DOHH2 (cell line): ENCODE data around the gene SPIRE2.

Experiments used
- H3F3A ChIP-seq: fragments of 200-600 bp; sonication (generic), shearing (Covaris generic); 2 replicates; pipeline ENCODE4 v1.6.0; 2016; ENCODE audit warnings: antibody characterized with exemption, mild to moderate bottlenecking; ENCODE audit not compliant: control insufficient read depth, insufficient read depth
- H3K27ac ChIP-seq: fragments of 200-600 bp; sonication (generic); 2 replicates; pipeline ENCODE4 v1.5.1; 2014; ENCODE audit warnings: low read depth, mild to moderate bottlenecking, low read length, moderate library complexity
- H3K27me3 ChIP-seq: fragments of 200-600 bp; sonication (generic); 2 replicates; pipeline ENCODE4 v1.6.1; 2014; ENCODE audit warnings: mild to moderate bottlenecking, low read length, mixed read lengths; ENCODE audit not compliant: control insufficient read depth
- H3K36me3 ChIP-seq: fragments of 200-600 bp; sonication (generic); 2 replicates; pipeline ENCODE4 v1.6.1; 2014; ENCODE audit warnings: mild to moderate bottlenecking, low read length, moderate library complexity, mixed read lengths; ENCODE audit not compliant: control insufficient read depth
- H3K4me1 ChIP-seq: fragments of 200-600 bp; sonication (generic); 2 replicates; pipeline ENCODE4 v1.6.1; 2014; ENCODE audit warnings: mild to moderate bottlenecking, low read length, mixed read lengths; ENCODE audit not compliant: control insufficient read depth
- H3K4me2 ChIP-seq: fragments of 200-600 bp; sonication (generic); 2 replicates; pipeline ENCODE4 v1.6.0; 2014; ENCODE audit warnings: mild to moderate bottlenecking, low read length, moderate library complexity
- H3K4me3 ChIP-seq: fragments of 200-600 bp; sonication (generic); 2 replicates; pipeline ENCODE4 v1.5.1; 2014; ENCODE audit warnings: mild to moderate bottlenecking, low read length, mixed read lengths
- H3K79me2 ChIP-seq: fragments of 200-600 bp; sonication (generic); 2 replicates; pipeline ENCODE4 v1.6.1; 2014; ENCODE audit warnings: mild to moderate bottlenecking, low read length, mixed read lengths; ENCODE audit not compliant: control insufficient read depth
- H3K9me2 ChIP-seq: fragments of 200-600 bp; sonication (generic); replicated peaks from 2 replicates; pipeline ENCODE4 v1.6.1; 2014; ENCODE audit warnings: mild to moderate bottlenecking, low read length, mixed read lengths; ENCODE audit not compliant: control insufficient read depth
- H3K9me3 ChIP-seq: fragments of 200-600 bp; sonication (generic); 2 replicates; pipeline ENCODE4 v1.6.1; 2014; ENCODE audit warnings: antibody characterized with exemption, low read length, mixed read lengths; ENCODE audit not compliant: control insufficient read depth, insufficient read depth
- H4K20me1 ChIP-seq: fragments of 200-600 bp; sonication (generic); 2 replicates; pipeline ENCODE4 v1.6.0; 2014; ENCODE audit warnings: low read depth, mild to moderate bottlenecking, antibody characterized with exemption, low read length, moderate library complexity; ENCODE audit not compliant: control insufficient read depth, insufficient read depth
- EZH2phosphoT487 ChIP-seq: fragments of 200-600 bp; sonication (generic); IDR thresholded peaks from 2 replicates; pipeline ENCODE4 v1.6.1; 2017; ENCODE audit warnings: borderline replicate concordance, mild to moderate bottlenecking, antibody characterized with exemption, low read length, moderate library complexity, mixed read lengths
- TF ChIP-seq, protein P1 (sequence below): fragments of 200-600 bp; sonication (generic); IDR thresholded peaks from one replicate; pipeline ENCODE4 v1.5.1; 2014; ENCODE audit warnings: antibody characterized with exemption, mild to moderate bottlenecking, low read depth, low read length; ENCODE audit not compliant: poor library complexity, severe bottlenecking

Gene SPIRE2

DNA sequence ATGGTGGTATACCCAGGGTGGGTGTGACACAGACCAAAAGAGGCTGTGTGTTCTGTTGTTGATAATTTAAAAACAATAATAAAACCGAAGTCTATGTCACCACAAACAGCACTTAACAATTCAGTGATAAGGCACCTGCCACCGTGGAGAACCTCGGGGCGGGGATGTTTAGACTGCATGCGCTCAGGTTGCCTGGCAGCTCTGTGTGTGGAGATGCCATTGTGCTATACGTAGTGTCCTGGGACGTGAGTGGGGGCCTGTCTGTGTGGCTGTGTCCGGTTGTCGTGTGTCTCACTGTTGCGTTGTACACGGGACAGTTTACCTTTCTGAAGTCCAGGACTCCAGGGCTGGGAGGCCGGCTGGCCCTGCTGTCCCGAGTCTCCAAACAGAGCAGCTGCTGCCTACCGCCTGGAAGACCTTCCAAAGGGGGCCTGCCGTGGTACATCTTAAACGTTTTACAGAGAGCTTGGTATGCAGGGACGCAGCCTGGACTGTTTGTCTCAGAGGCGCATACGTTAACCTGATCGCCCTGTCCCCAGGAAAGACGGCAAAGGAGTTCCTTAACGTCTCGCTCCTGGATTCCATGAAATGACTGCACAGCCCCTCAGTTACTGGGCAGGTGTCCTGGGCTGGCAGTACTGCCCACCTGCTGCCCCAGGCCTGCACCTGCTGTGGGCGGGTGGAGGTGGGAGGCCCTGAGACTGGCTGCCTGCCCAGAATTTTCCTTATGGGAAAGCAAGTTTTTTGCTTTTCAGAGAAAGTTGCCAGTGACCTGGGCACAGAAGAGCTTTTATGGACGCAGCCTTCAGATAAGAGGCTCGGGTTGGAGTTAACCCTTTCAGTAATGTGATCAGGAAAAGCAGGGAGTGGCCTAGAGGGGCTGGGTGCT is 19.0 kb downstream of the SPIRE2 start:
- Histone ChIP-seq H3K9me2 (no peaks in the 10 kb centered on the region), H3K36me3 (no peaks in the 10 kb centered on the region), H4K20me1 (no peaks in the 10 kb centered on the region), H3K79me2 (no peaks in the 10 kb centered on the region), H3F3A (peaks cover 23% of the 10 kb centered on the region), H3K4me3 (no peak overlapping the region), H3K27me3 (no peaks in the 10 kb centered on the region), H3K4me2 (no peak overlapping the region), H3K9me3 (no peaks in the 10 kb centered on the region), H3K4me1 (peaks cover 41% of the 10 kb centered on the region), H3K27ac (no peak overlapping the region)
- no peak for TF ChIP-seq EZH2phosphoT487
- TF ChIP-seq, protein P1, sequence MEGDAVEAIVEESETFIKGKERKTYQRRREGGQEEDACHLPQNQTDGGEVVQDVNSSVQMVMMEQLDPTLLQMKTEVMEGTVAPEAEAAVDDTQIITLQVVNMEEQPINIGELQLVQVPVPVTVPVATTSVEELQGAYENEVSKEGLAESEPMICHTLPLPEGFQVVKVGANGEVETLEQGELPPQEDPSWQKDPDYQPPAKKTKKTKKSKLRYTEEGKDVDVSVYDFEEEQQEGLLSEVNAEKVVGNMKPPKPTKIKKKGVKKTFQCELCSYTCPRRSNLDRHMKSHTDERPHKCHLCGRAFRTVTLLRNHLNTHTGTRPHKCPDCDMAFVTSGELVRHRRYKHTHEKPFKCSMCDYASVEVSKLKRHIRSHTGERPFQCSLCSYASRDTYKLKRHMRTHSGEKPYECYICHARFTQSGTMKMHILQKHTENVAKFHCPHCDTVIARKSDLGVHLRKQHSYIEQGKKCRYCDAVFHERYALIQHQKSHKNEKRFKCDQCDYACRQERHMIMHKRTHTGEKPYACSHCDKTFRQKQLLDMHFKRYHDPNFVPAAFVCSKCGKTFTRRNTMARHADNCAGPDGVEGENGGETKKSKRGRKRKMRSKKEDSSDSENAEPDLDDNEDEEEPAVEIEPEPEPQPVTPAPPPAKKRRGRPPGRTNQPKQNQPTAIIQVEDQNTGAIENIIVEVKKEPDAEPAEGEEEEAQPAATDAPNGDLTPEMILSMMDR = no peak

GRCh38 chr16:89847940-89848297 is 19.6 kb downstream of the SPIRE2 start:
- no peak for TF ChIP-seq EZH2phosphoT487
- TF ChIP-seq, protein P1 = no peak
- H3K79me2 ChIP-seq = no peaks in the 10 kb centered on the region
- no peak overlapping the region for H3K4me3 ChIP-seq
- no peaks in the 10 kb centered on the region for H4K20me1 ChIP-seq
- peaks cover 35% of the 10 kb centered on the region for H3K4me1 ChIP-seq
- no peaks in the 10 kb centered on the region for H3K9me3 ChIP-seq
- H3K27me3 ChIP-seq = no peaks in the 10 kb centered on the region
- peaks cover 23% of the 10 kb centered on the region for H3F3A ChIP-seq
- no peaks in the 10 kb centered on the region for H3K36me3 ChIP-seq
- H3K27ac ChIP-seq = no peak overlapping the region
- no peak overlapping the region for H3K4me2 ChIP-seq
- no peaks in the 10 kb centered on the region for H3K9me2 ChIP-seq

DNA sequence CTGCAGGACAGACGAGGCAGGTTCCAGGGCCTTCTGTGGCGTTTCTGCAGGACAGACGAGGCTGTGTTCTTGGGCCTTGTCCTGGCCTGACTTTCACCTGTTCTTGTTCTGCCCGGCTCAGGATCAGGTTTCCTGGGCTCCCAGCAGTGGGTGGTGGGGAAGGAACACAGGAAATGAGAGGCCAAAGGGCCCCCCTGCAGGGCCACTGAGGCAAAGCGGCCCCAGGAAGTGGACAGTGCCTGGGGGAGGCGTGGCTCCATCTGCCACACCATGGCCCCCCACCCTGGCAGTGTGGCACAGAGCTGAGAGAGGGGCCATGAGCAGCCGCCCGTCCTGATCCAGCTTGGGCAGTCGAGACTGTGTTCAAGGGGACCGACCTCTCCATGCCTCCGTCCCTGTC is 20.7 kb downstream of the SPIRE2 start:
- TF ChIP-seq, protein P1 = no peak
- no peak for TF ChIP-seq EZH2phosphoT487
- no peak overlapping the region for H3K27ac ChIP-seq
- no peaks in the 10 kb centered on the region for H3K27me3 ChIP-seq
- peaks cover 17% of the 10 kb centered on the region for H3F3A ChIP-seq
- H4K20me1 ChIP-seq = no peaks in the 10 kb centered on the region
- H3K36me3 ChIP-seq = no peaks in the 10 kb centered on the region
- H3K4me3 ChIP-seq = no peak overlapping the region
- no peaks in the 10 kb centered on the region for H3K79me2 ChIP-seq
- peaks cover 25% of the 10 kb centered on the region for H3K4me1 ChIP-seq
- no peak overlapping the region for H3K4me2 ChIP-seq
- H3K9me3 ChIP-seq = no peaks in the 10 kb centered on the region
- no peaks in the 10 kb centered on the region for H3K9me2 ChIP-seq
